KMS-11 (cell line): ENCODE measurements around the gene GLRB.

ENCODE experiments used
- H2AFZ ChIP-seq: fragments of 200-600 bp; sonication (generic); 2 replicates; pipeline ENCODE4 v1.6.1; 2016; ENCODE audit warnings: antibody characterized with exemption, mixed run types, low read depth
- H3K27ac ChIP-seq: fragments of 200-600 bp; sonication (generic); 2 replicates; pipeline ENCODE4 v1.6.1; 2016; ENCODE audit warnings: mild to moderate bottlenecking, mixed run types
- H3K27me3 ChIP-seq: fragments of 200-600 bp; sonication (generic); 2 replicates; pipeline ENCODE4 v1.6.1; 2017; ENCODE audit warnings: mild to moderate bottlenecking, low read depth, mixed run types, moderate library complexity; ENCODE audit not compliant: insufficient read depth
- H3K36me3 ChIP-seq: fragments of 200-600 bp; sonication (generic); 2 replicates; pipeline ENCODE4 v1.6.1; 2017; ENCODE audit warnings: mild to moderate bottlenecking, mixed run types; ENCODE audit not compliant: insufficient read depth
- H3K4me1 ChIP-seq: fragments of 200-600 bp; sonication (generic); 2 replicates; pipeline ENCODE4 v1.6.1; 2016; ENCODE audit warnings: mild to moderate bottlenecking, low read depth, mixed run types; ENCODE audit not compliant: poor library complexity, severe bottlenecking
- H3K4me2 ChIP-seq: fragments of 200-600 bp; sonication (generic); 2 replicates; pipeline ENCODE4 v1.7.0; 2016; ENCODE audit warnings: mild to moderate bottlenecking, mixed run types
- H3K4me3 ChIP-seq: fragments of 200-600 bp; sonication (generic); IDR thresholded peaks from 2 replicates; pipeline ENCODE4 v1.6.1; 2017; ENCODE audit warnings: low read depth, low read length, mixed read lengths; ENCODE audit not compliant: insufficient read depth
- H3K79me2 ChIP-seq: fragments of 200-600 bp; sonication (generic); 2 replicates; pipeline ENCODE4 v1.6.1; 2016; ENCODE audit warnings: low read depth, mixed run types; ENCODE audit not compliant: insufficient read depth
- H3K9ac ChIP-seq: fragments of 200-600 bp; sonication (generic); 2 replicates; pipeline ENCODE4 v1.6.1; 2016; ENCODE audit warnings: mild to moderate bottlenecking, mixed run types
- H4K20me1 ChIP-seq: fragments of 200-600 bp; sonication (generic); 2 replicates; pipeline ENCODE4 v1.6.1; 2016; ENCODE audit warnings: mild to moderate bottlenecking, mixed run types; ENCODE audit not compliant: insufficient read depth
- TF ChIP-seq, protein P1 (sequence below): fragments of 200-600 bp; sonication (generic); conservative IDR thresholded peaks from 2 replicates; pipeline ENCODE4 v1.6.1; 2017; ENCODE audit warnings: low read depth, mild to moderate bottlenecking, antibody characterized with exemption, low read length, moderate library complexity, mixed read lengths

Gene GLRB

DNA sequence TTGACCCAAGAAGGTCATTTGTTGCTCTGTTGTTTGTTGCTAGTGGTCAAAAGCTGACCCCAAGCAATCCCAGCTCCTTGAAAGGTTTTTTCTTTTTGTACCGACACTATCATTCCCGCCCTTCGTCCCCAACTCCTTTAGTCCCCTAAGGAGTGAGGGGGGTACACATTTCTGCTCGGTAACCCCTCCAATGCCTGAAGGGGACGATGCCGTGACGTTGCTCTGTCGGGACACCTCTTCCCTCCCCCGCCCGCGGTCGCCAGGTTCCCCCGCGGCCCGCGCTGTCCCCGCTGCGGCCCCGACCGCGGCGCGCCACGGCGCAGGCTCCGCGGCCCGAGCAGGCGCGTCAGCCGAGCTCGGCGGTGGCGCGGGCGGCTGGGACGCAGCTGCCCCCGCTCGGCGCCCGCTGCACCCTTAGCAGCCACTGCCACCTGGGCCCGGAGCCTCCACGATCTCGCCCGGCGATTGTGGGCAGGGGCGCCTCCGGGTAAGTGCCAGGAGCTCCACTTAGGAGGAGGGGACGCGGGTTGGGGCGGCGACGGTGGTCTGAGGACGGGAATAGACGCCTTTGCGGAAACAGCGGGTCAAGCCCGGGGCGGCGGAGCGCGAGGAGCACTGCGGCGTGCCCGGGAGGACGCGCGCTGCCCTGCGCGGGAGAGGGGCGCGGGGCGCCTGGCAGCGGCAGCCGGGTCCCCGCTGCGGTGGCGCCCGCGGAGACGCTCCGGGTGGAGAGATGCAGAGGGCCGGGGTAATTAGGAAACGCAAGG lies at the start of gene GLRB:
Gene GLRB, plus strand, starts transcription at position 340 of the 767 bp plus-strand sequence. CDS start 1,875 bp downstream, outside the sequence.
- TF ChIP-seq, protein P1, sequence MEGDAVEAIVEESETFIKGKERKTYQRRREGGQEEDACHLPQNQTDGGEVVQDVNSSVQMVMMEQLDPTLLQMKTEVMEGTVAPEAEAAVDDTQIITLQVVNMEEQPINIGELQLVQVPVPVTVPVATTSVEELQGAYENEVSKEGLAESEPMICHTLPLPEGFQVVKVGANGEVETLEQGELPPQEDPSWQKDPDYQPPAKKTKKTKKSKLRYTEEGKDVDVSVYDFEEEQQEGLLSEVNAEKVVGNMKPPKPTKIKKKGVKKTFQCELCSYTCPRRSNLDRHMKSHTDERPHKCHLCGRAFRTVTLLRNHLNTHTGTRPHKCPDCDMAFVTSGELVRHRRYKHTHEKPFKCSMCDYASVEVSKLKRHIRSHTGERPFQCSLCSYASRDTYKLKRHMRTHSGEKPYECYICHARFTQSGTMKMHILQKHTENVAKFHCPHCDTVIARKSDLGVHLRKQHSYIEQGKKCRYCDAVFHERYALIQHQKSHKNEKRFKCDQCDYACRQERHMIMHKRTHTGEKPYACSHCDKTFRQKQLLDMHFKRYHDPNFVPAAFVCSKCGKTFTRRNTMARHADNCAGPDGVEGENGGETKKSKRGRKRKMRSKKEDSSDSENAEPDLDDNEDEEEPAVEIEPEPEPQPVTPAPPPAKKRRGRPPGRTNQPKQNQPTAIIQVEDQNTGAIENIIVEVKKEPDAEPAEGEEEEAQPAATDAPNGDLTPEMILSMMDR, result no peak
- H2AFZ ChIP-seq, result no peak within 1 kb of the TSS
- no peaks in the 10 kb centered on the region for H3K79me2 ChIP-seq
- H4K20me1 ChIP-seq, result no peaks in the 10 kb centered on the region
- H3K4me2 ChIP-seq, result no peak within 1 kb of the TSS
- no peak within 1 kb of the TSS for H3K4me3 ChIP-seq
- H3K9ac ChIP-seq, result no peak within 1 kb of the TSS
- no peaks in the 10 kb centered on the region for H3K27me3 ChIP-seq
- H3K36me3 ChIP-seq, result no peaks in the 10 kb centered on the region
- no peak within 1 kb of the TSS for H3K27ac ChIP-seq
- H3K4me1 ChIP-seq, result no peaks in the 10 kb centered on the region

DNA sequence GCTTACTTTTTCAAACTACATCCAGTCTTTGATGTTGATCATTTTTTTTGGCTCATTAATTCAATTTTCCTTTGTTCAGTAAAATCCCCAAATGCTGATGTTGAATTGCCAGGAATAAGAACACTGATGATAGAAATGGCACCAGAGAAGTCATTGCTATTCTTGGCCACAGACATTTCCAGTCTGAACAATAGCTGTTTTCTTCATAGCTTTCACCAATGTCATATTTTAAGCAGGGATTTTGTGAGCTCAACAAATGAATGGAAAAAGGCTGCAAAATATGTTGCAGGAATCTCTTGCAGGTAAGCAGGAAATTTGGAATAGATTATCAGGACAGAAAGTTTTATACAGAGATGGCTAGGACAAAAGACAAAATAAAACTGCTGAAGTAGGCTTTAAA lies 40.5 kb upstream of the GLRB start:
- H3K9ac ChIP-seq, result no peak overlapping the region
- H3K4me3 ChIP-seq, result no peak overlapping the region
- no peaks in the 10 kb centered on the region for H3K79me2 ChIP-seq
- H3K36me3 ChIP-seq, result no peaks in the 10 kb centered on the region
- no peak overlapping the region for H3K27ac ChIP-seq
- no peaks in the 10 kb centered on the region for H4K20me1 ChIP-seq
- no peak overlapping the region for H3K4me2 ChIP-seq
- H3K4me1 ChIP-seq, result no peaks in the 10 kb centered on the region
- no peaks in the 10 kb centered on the region for H3K27me3 ChIP-seq
- TF ChIP-seq, protein P1, result no peak
- H2AFZ ChIP-seq, result no peak overlapping the region

DNA sequence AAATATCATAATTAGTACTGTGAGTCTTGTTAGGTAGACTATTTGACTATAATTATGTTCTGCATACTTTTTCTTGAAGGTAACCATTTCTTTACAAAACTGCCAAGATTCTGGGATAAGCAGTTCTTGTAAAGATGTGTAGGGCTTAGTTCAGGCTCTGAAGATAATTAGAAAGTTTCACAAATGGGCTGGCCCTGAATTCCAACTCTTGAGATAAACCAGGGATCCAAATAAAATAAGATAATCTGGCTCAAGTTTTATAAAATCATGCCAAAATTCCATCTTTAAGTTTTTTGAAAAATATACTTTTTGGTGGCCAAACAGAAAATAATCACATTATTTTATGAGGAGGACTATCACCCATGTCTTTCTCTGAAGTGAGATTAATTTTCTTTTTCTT lies 35.5 kb upstream of the GLRB start:
- H3K36me3 ChIP-seq, result no peaks in the 10 kb centered on the region
- H3K9ac ChIP-seq, result no peak overlapping the region
- TF ChIP-seq, protein P1, result no peak
- no peak overlapping the region for H3K27ac ChIP-seq
- no peak overlapping the region for H3K4me2 ChIP-seq
- no peak overlapping the region for H2AFZ ChIP-seq
- H3K79me2 ChIP-seq, result no peaks in the 10 kb centered on the region
- no peaks in the 10 kb centered on the region for H3K27me3 ChIP-seq
- H3K4me3 ChIP-seq, result no peak overlapping the region
- no peaks in the 10 kb centered on the region for H3K4me1 ChIP-seq
- H4K20me1 ChIP-seq, result no peaks in the 10 kb centered on the region

GRCh38 chr4:157043131-157043530 lies 32.8 kb upstream of the GLRB start:
- Histone ChIP-seq H3K27ac (no peak overlapping the region), H2AFZ (no peak overlapping the region), H3K79me2 (no peaks in the 10 kb centered on the region), H3K27me3 (no peaks in the 10 kb centered on the region), H3K4me2 (no peak overlapping the region), H3K4me3 (no peak overlapping the region), H3K36me3 (no peaks in the 10 kb centered on the region), H4K20me1 (no peaks in the 10 kb centered on the region), H3K9ac (no peak overlapping the region), H3K4me1 (no peaks in the 10 kb centered on the region)
- TF ChIP-seq, protein P1, result no peak
